Epithelial cell of proximal tubule (primary cell): ENCODE measurements around the gene MC5R. TPM values are rescaled to one million over a fixed set of nuclear protein-coding genes. Genes with fewer than 3 reads are reported as not detected.

Source experiments
- DNase-seq: peaks from one replicate; pipeline ENCODE4 v3.0.0-alpha.2; 2011; ENCODE audit warnings: low read depth
- H3K4me3 ChIP-seq: 2 replicates; pipeline ENCODE4 v1.5.1; 2011; ENCODE audit warnings: low read depth, mild to moderate bottlenecking, low read length
- CTCF ChIP-seq: conservative IDR thresholded peaks from 2 replicates; pipeline ENCODE4 v1.5.1; 2012; ENCODE audit warnings: low read depth, mild to moderate bottlenecking, low read length
- total RNA-seq: library from RNA; depleted of rRNA; stranded (reverse); fragments of >200 nt; gene quantifications from 2 replicates; pipeline ENCODE4 v1.2.3, GENCODE V29; 2015

The MC5R gene
- total RNA-seq: not detected in 2 replicates

GRCh38 chr18:13823707-13824395, at the start of gene MC5R:
MC5R (plus strand) TSS chr18:13824149; CDS start chr18:13825766, 1,617 bp downstream.
- no peak for DNase-seq
- H3K4me3 ChIP-seq: peak within 1 kb of the TSS; percentile 52
- TF ChIP-seq CTCF: peak; percentile 81

- no peak overlapping the region for H3K4me3 ChIP-seq
- TF ChIP-seq CTCF: no peak
- DNase-seq: no peak
These were observed 48.9 kb upstream of the MC5R start for GRCh38 chr18:13775058-13775457.

- DNase-seq: no peak
- no peak for TF ChIP-seq CTCF
- no peak overlapping the region for H3K4me3 ChIP-seq
These were observed 32.8 kb upstream of the MC5R start for GRCh38 chr18:13791181-13791580.

- no peak for TF ChIP-seq CTCF
- no peak for DNase-seq
These were observed 30.1 kb upstream of the MC5R start for GRCh38 chr18:13793819-13794218.

GRCh38 chr18:13796515-13796914, 27.4 kb upstream of the MC5R start:
- no peak for TF ChIP-seq CTCF
- DNase-seq: no peak
- H3K4me3 ChIP-seq: no peak overlapping the region

More at GRCh38 chr18:13793819-13794218, 30.1 kb upstream of the MC5R start:
- no peak overlapping the region for H3K4me3 ChIP-seq

- no peak for DNase-seq
- TF ChIP-seq CTCF: no peak
- H3K4me3 ChIP-seq: no peak overlapping the region
These were observed 26.8 kb upstream of the MC5R start for GRCh38 chr18:13797157-13797611.

- no peak for TF ChIP-seq CTCF
- no peak for DNase-seq
- no peak overlapping the region for H3K4me3 ChIP-seq
These were observed 24.6 kb upstream of the MC5R start for GRCh38 chr18:13799396-13799795.
